NCI-H2081 (cell line): Measurements from ENCODE around the gene XCL2.
A peak's percentile ranks its signal among the peaks of the same experiment; 100 is the strongest.
"Not testable (repeated sequence)": the region's sequence is repeated elsewhere in the genome, so short reads cannot be mapped to it uniquely, and the experiment has no call there.

Experiments
- DNase-seq, 2 experiments: peaks; one replicate each; lab custom pipeline; 2025; lab: John Stamatoyannopoulos, UW

Gene XCL2

GRCh38 chr1:168543840-168544498, at the start of gene XCL2:
XCL2 (minus strand) TSS chr1:168543997; CDS start chr1:168543964, 33 bp downstream.
- not testable (repeated sequence) for DNase-seq

GRCh38 chr1:168591641-168592250, 47.9 kb upstream of the XCL2 start:
- DNase-seq, result no peak

GRCh38 chr1:168591066-168591465, 47.3 kb upstream of the XCL2 start:
- no peak for DNase-seq

GRCh38 chr1:168589167-168589566, 45.4 kb upstream of the XCL2 start:
- DNase-seq, result no peak

GRCh38 chr1:168585937-168586336, 42.1 kb upstream of the XCL2 start:
- no peak for DNase-seq

GRCh38 chr1:168585191-168585590, 41.4 kb upstream of the XCL2 start:
- no peak for DNase-seq

- no peak for DNase-seq
These were observed 39.8 kb upstream of the XCL2 start for GRCh38 chr1:168583571-168583970.

GRCh38 chr1:168582688-168583336, 39.0 kb upstream of the XCL2 start:
- DNase-seq, result no peak

- DNase-seq, result no peak
These were observed 38.2 kb upstream of the XCL2 start for GRCh38 chr1:168581817-168582572.

GRCh38 chr1:168580991-168581390, 37.2 kb upstream of the XCL2 start:
- not testable (repeated sequence) for DNase-seq

GRCh38 chr1:168580290-168580689, 36.5 kb upstream of the XCL2 start:
- not testable (repeated sequence) for DNase-seq

GRCh38 chr1:168578531-168579185, 34.9 kb upstream of the XCL2 start:
- DNase-seq, result not testable (repeated sequence)

- not testable (repeated sequence) for DNase-seq
These were observed 32.5 kb upstream of the XCL2 start, which contains the start of gene XCL1 for GRCh38 chr1:168576245-168576688. XCL1 (plus strand) TSS chr1:168576605; CDS start chr1:168576638, 33 bp downstream.

GRCh38 chr1:168574234-168574633, 30.4 kb upstream of the XCL2 start:
- DNase-seq, result peak in 1 of 2 experiments; percentile 6

GRCh38 chr1:168572633-168573032, 28.8 kb upstream of the XCL2 start:
- DNase-seq, result no peak

- no peak for DNase-seq
These were observed 26.9 kb upstream of the XCL2 start for GRCh38 chr1:168570652-168571051.

- no peak for DNase-seq
These were observed 24.5 kb upstream of the XCL2 start for GRCh38 chr1:168568346-168568745.

- DNase-seq, result no peak
These were observed 23.8 kb upstream of the XCL2 start for GRCh38 chr1:168567568-168567967.

GRCh38 chr1:168567007-168567406, 23.2 kb upstream of the XCL2 start:
- no peak for DNase-seq

GRCh38 chr1:168565825-168566224, 22.0 kb upstream of the XCL2 start:
- DNase-seq, result no peak

GRCh38 chr1:168561989-168562388, 18.2 kb upstream of the XCL2 start:
- no peak for DNase-seq

GRCh38 chr1:168560370-168560769, 16.6 kb upstream of the XCL2 start:
- no peak for DNase-seq
